HL-60 (cell line): ENCODE measurements around the gene NFIB.

Experiments
- CTCF ChIP-seq: IDR thresholded peaks from one replicate; pipeline ENCODE4 v1.5.1; 2011; ENCODE audit warnings: low read length, control low read depth, inconsistent platforms; ENCODE audit not compliant: insufficient read depth
- GABPA ChIP-seq: IDR thresholded peaks from 2 replicates; pipeline ENCODE4 v1.6.1; 2012; ENCODE audit warnings: low read depth
- POLR2AphosphoS5 ChIP-seq: IDR thresholded peaks from 2 replicates; pipeline ENCODE4 v1.6.1; 2012; ENCODE audit warnings: low read depth
- REST ChIP-seq: IDR thresholded peaks from 2 replicates; pipeline ENCODE4 v1.6.1; 2012; ENCODE audit warnings: low read depth; ENCODE audit not compliant: insufficient replicate concordance
- SPI1 ChIP-seq: IDR thresholded peaks from 2 replicates; pipeline ENCODE4 v1.6.1; 2012; ENCODE audit warnings: low read depth, mild to moderate bottlenecking, borderline replicate concordance

GRCh38 chr9:14316602-14317300 lies 2.8 kb upstream of the NFIB start:
- TF ChIP-seq CTCF (no peak), POLR2AphosphoS5 (no peak), GABPA (no peak), SPI1 (no peak), REST (no peak)
